ENCODE measurements around the gene HFE. TPM values are rescaled to one million over a fixed set of nuclear protein-coding genes. Genes with fewer than 3 reads are reported as not detected.

HFE gene
- total and polyA plus RNA-seq, 2 of the 13 experiments (the other 11 are each of a cell fraction or from before 2014, with no cell fraction given), result 3.7 to 6.3 TPM

DNA sequence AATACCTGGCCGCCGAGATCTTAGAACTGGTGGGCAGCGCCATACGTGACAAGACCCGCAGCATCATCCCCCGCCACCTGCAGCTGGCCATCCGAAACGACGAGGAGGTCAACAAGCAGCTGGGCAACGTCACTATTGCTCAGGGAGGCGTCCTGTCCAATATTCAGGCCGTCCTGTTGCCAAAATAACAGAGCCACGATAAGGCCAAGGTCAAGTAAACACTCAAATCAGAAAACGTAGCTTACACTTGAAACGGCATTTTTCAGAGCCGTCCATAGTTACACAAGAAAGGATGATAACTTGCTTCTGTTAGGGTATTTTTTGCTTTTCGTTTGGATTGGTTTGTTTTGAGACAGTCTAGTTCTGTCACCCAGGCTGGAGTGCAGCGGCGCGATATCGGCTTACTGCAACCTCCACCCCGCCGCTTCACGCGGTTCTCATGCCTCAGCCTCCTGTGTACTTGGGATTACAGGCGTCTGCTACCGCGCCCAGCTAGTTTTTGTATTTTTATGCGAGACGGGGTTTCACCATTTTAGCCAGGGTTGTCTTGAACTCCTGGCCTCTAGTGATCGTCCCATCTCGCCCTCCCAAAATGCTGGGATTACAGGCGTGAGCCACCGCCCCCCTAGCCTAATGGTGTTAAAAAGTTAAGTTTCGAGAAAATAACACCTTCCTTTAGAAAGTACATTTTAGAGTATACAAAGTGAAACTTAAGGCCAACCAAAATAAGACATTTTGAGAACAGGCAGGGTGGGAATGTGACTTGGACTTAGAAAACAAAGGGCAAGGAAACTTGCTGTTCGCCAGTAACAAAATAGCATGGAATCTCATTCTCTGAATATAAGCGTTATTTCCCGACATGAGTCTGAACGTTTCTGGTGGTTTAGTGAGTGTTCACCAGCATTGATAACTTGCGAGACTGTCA is 42.8 kb upstream of the HFE start (continued):
- TF ChIP-seq ZNF253 (CRISPR knock-in tag; IDR thresholded peaks at IDR 0.05; ENCODE audit: borderline replicate concordance) (no peak), ZFP91 (CRISPR knock-in tag; IDR thresholded peaks at IDR 0.05; ENCODE audit: borderline replicate concordance) (no peak; the same call in 1 of the 2 replicates), ZBTB7B (CRISPR knock-in tag; IDR thresholded peaks at IDR 0.05) (no peak), NCOA5 (CRISPR knock-in tag; IDR thresholded peaks at IDR 0.05) (peak; percentile 72; the same call in 1 of the 2 replicates), ZHX2 (IDR thresholded peaks at IDR 0.05; ENCODE audit: low read depth) (no peak; the same call in 1 of the 2 replicates), ZHX2 (CRISPR knock-in tag; IDR thresholded peaks at IDR 0.05; ENCODE audit: borderline replicate concordance) (0 out of 2 replicates have a peak, but pooled peaks have one; percentile 32), PHF20 (CRISPR knock-in tag; IDR thresholded peaks at IDR 0.05) (no peak), NFYC (CRISPR knock-in tag; IDR thresholded peaks at IDR 0.05) (no peak), ZNF260 (CRISPR knock-in tag; IDR thresholded peaks at IDR 0.05; ENCODE audit: borderline replicate concordance, low read depth) (no peak), TAF15 (IDR thresholded peaks at IDR 0.05; ENCODE audit: low read depth, low read length, poor library complexity, severe bottlenecking) (no peak), TGIF2 (CRISPR knock-in tag; IDR thresholded peaks at IDR 0.05) (peak; percentile 50; the same call in 1 of the 2 replicates), FOXM1 (CRISPR knock-in tag; IDR thresholded peaks at IDR 0.05) (0 out of 2 replicates have a peak, but pooled peaks have one; percentile 33), DR1 (CRISPR knock-in tag; IDR thresholded peaks at IDR 0.05) (no peak), JDP2 (CRISPR knock-in tag; IDR thresholded peaks at IDR 0.05; ENCODE audit: borderline replicate concordance) (no peak), HIVEP1 (CRISPR knock-in tag; IDR thresholded peaks at IDR 0.05) (no peak; the same call in 1 of the 2 replicates), ZNF510 (CRISPR knock-in tag; IDR thresholded peaks at IDR 0.05; ENCODE audit: low read depth) (no peak)
- TF ChIP-seq, protein P1, sequence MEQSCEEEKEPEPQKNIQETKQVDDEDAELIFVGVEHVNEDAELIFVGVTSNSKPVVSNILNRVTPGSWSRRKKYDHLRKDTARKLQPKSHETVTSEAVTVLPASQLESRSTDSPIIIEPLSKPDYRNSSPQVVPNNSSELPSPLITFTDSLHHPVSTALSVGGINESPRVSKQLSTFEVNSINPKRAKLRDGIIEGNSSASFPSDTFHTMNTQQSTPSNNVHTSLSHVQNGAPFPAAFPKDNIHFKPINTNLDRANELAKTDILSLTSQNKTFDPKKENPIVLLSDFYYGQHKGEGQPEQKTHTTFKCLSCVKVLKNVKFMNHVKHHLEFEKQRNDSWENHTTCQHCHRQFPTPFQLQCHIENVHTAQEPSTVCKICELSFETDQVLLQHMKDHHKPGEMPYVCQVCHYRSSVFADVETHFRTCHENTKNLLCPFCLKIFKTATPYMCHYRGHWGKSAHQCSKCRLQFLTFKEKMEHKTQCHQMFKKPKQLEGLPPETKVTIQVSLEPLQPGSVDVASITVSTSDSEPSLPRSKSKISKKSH (CRISPR knock-in tag; IDR thresholded peaks at IDR 0.05; ENCODE audit: borderline replicate concordance), result no peak
